ENCODE measurements around the gene NEB.
A peak's percentile ranks its signal among the peaks of the same experiment; 100 is the strongest.

Gene NEB, protein sequence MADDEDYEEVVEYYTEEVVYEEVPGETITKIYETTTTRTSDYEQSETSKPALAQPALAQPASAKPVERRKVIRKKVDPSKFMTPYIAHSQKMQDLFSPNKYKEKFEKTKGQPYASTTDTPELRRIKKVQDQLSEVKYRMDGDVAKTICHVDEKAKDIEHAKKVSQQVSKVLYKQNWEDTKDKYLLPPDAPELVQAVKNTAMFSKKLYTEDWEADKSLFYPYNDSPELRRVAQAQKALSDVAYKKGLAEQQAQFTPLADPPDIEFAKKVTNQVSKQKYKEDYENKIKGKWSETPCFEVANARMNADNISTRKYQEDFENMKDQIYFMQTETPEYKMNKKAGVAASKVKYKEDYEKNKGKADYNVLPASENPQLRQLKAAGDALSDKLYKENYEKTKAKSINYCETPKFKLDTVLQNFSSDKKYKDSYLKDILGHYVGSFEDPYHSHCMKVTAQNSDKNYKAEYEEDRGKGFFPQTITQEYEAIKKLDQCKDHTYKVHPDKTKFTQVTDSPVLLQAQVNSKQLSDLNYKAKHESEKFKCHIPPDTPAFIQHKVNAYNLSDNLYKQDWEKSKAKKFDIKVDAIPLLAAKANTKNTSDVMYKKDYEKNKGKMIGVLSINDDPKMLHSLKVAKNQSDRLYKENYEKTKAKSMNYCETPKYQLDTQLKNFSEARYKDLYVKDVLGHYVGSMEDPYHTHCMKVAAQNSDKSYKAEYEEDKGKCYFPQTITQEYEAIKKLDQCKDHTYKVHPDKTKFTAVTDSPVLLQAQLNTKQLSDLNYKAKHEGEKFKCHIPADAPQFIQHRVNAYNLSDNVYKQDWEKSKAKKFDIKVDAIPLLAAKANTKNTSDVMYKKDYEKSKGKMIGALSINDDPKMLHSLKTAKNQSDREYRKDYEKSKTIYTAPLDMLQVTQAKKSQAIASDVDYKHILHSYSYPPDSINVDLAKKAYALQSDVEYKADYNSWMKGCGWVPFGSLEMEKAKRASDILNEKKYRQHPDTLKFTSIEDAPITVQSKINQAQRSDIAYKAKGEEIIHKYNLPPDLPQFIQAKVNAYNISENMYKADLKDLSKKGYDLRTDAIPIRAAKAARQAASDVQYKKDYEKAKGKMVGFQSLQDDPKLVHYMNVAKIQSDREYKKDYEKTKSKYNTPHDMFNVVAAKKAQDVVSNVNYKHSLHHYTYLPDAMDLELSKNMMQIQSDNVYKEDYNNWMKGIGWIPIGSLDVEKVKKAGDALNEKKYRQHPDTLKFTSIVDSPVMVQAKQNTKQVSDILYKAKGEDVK (N-terminal part only)

DNA sequence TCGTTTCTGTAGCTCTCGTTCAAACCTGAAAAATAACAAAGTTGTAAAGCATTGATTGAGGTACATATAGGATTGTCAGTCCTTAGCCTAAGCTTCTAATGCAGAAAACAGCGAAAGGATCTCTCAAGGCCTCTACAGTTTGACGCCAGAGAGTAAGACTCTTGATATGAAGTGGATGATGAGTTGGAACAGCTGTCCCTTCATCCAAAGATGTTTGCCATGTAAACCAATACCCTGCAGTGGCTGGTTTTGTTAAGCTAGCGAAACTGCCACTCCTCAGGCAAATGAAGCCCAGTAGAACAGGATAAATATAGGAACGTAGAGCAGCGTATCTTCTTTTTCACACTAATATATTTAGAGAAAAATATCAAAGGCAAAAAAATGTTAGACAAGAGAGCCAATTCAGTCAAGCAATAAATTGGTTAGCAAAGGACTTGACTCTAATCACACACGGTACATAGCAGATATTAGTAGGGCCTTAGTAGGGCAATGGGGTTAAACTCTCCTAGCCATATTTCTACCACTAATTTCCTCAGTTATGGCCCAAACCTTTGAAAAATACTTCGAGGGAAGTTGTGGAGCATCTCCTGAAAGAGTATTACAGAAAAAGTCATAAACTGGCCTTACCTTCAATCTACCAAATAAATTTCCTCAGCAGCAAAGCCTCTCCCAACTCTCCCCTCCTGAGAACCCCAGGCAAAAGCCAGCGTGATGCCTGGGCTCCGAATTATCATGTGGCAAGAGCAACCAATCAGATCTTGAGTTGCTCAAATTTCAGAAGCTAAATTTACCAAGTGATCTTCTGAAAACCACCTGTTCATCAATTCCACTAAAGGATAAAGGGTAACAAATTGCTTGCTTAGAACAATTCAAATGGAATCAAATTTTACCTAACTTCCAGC, at the start of gene NEB:
NEB (minus strand) TSS at position 706 of the 902 bp plus-strand sequence. CDS start 1,320 bp downstream, outside the sequence.
- no peak for DNase-seq

- DNase-seq: no peak
These were observed 48.9 kb upstream of the NEB start for GRCh38 chr2:151783133-151783520.

DNA sequence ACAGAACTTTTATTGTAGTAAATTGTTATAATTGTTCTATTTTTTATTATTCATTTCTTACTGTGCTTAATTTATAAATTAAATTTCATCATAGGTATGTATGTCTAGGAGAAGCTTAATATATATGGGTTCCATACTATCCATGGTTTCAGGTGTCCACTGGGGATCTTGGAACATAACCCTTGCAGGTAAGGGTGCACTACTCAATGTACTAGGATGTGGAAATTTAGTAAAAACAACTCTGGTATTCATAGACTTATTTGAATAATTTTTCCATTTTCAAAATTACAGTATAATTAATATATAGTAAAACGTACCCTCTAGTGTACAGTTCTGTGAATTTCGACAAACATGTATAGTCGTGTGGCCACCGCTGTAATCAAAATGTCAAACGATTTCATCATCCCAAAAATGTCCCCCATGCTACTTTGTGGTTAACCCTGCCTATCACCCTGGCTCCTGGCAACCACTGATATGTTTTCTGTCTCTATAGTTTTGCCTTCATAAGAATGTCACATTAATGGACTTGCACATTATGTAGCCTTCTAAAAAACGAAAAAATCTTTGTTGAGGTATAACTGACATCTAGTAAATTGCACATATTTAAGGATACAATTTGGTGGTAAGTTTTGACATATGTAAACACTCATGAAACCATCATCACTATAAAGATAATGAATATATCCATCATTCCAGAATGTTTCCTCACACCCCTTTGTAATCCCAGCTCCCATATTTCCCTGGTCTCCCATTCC, 48.3 kb upstream of the NEB start:
- DNase-seq: no peak

DNA sequence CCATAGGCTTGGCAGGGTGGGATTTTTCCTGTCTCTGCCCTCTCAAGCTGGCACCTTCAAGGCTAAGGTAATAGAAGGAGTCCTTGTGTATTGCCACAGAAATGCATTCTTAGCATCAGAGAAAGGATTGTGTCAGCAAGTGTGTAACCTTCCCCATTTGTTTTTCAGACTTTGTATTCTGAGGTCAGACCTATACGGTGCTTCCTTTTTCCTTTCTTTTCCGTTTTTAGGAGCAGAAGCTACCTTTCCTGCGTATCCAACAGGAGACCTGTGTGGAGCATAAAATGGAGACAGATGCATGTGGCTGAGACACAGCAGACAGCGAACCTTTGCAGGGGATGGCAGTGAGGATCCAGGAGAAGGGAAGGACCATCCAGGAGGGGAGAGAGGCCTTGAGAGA, 47.4 kb upstream of the NEB start:
- DNase-seq: no peak

GRCh38 chr2:151780938-151781337, 46.7 kb upstream of the NEB start:
- DNase-seq: no peak

DNA sequence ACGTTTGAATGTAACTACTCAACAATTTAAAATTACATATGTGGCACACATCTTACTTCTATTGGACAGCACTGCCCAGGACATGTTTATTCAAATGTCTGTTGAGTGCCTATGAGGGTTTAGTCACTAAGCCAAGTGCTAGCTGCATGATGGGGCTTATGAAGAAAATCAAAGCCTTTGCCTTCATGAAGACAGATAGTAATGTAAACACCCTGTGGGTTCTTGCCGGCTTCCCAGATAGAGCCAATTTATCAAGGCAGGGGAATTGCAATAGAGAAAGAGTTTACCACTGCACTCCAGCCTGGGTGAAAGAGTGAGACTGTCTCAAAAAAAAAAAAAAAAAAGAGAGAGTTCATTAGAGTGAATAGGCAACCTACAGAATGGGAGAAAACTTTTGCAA, 43.7 kb upstream of the NEB start:
- no peak for DNase-seq

- no peak for DNase-seq
These were observed 43.2 kb upstream of the NEB start for GRCh38 chr2:151777487-151777886.

- DNase-seq: no peak
These were observed 42.1 kb upstream of the NEB start for GRCh38 chr2:151776367-151776766.

DNA sequence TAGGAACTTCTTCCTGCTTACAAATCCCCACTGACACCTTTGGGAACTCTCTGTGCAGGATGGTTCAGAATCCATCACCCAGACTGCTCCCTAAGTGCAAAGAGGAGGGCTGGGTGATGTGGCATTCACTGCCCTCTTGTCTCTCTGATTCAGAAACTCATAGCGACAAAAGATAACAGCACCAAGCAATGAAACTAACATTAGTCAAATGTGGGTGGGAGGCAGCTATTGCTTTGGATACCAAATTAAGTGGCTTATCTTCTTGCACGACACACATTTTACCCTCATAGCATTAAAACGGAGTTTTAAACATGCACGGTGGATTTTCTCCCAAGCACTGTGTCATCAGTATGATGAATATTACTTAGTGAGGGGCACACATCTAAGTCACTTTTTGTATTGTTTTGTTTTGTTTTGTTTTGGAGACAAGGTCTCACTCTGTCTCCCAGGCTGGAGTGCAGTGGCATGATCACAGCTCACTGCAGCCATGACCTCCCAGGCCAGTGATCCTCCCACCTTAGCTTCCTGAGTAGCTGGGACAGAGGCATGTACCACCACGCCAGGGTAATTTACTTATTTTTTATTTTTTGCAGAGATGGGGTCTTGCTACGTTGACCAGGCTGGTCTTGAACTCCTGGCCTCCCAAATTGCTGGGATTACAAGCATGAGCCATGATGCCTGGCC, 40.9 kb upstream of the NEB start:
- no peak for DNase-seq

DNA sequence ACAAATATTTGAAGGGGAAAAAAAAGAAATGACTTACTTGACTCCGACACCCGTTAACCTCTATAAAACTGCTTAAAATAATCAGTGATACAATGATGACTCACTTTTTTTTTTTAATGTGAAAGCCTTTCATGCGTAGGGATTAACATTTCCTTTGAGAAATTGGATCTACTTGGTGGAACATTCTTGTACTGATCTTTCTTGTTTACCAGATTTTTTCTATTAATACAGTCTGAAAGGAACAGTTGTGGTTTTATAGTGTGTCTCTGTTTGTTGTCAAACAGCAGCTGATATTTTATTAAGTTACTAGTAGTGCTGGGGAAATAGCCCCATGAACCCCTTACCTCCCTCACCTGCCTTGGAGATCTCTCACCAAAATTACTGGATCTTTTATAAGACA, 40.2 kb upstream of the NEB start:
- no peak for DNase-seq

- peak in 1 of 4 experiments; percentile 3 for DNase-seq
These were observed 37.5 kb upstream of the NEB start for GRCh38 chr2:151771599-151772358.

- DNase-seq: no peak
These were observed 36.7 kb upstream of the NEB start for GRCh38 chr2:151770995-151771394.

GRCh38 chr2:151769606-151770005, 35.3 kb upstream of the NEB start:
- DNase-seq: no peak

GRCh38 chr2:151767536-151767935, 33.3 kb upstream of the NEB start:
- DNase-seq: no peak

- DNase-seq: no peak
These were observed 32.3 kb upstream of the NEB start for GRCh38 chr2:151766437-151767153.

DNA sequence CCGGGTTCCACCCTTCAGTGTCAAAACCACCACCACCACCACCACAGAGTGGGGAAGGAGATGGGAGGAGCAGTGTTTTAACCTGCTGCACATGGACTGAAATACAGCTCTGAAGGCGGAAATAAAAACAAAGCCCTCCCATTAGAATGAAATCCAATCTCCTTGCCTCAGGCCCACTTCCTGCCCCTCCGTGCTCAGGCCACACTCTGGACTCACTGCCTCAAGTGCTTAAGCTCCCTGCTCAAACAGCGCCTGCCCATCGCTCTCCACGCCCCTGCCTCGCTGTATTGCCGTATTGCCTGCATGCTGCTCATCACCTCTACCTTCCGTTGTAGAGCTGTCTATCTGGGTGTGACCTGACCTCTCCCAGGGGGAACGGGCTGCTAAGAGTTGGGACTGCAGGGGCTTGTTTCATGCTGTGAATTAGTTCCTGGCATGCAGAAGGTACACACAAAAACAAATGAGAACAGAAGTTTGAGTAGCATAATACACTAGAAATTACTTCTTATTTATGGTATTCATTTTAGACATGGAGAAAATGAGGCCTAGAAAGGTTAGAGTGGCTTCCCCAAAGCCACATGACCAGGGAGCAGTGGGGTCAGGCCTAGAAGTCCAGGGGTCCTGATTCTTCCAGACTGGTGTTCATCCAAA, 31.6 kb upstream of the NEB start:
- DNase-seq: no peak

GRCh38 chr2:151762694-151763093, 28.4 kb upstream of the NEB start:
- no peak for DNase-seq

DNA sequence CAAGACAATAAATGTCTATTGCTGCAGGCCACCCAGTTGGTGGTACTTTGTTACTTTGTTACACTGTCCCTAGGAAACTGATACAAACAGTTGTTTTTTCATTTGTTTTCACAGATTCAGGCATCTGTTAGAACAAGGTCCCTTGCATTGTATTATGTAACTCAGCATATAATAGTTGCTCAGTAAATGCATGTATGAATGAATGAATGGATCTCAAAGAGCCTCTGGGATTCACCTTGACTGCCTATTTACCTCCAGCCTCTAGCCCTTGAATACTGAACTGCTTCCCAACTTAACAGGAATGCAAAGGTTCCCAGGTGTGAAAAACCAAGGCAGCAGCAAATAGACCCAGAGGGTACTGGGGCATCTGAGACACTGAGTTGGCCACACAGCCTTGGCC, 27.4 kb upstream of the NEB start:
- no peak for DNase-seq

DNA sequence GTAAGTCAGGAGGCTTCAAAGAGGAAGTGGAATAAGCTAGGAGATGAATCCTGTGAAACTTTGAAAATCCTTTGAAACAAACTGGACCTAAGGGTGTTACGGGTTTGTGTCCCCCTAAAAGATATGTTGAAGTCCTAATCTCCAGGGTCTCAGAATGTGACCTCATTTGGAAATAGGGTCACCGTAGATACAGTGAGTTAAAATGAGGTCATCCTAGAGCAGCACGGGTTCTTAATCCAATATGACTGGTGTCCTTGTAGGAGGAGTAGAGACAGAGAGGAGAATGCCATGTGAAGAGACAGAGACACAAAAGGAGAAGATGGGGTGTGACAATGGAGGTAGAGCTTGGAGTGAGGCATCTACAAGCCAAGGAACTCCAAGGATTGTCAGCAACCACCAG, 26.9 kb upstream of the NEB start:
- no peak for DNase-seq
